Measurements from ENCODE around the gene IGSF22. TPM values are rescaled to one million over a fixed set of nuclear protein-coding genes. Genes with fewer than 3 reads are reported as not detected.

The IGSF22 gene
- polyA plus RNA-seq, 6 donors from 2014 or later, result 1.8 to 3.9 (median 2.9) TPM

DNA sequence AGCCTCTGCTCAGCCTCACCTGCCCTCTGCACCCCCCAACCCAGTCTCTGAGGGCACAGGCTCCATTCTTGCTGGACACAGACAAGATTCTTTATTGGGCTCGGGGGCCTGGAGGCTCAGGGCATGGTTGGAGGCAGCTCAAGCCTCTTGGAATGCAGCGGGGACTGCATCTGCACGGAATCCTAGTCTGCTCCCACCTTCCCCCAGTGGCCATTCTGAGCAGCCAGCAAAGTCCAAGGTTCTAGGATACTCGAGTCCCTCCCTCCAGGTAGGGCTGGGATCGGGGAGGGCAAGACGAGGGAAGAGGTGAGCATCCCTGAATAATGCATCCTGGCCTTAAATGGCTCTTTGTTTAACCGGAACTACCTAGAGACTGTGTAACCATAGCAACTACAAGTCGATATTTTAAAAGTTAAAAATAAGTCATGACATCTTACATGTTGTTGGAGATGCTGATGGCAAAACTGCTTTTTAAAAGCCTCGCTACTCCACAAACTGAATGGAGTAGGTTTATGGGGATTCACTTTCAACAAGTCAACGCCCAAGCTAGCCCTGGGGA is 10.7 kb upstream of the IGSF22 start:
- Mint-ChIP-seq H3K9me3 (no peaks in the 10 kb centered on the region), H3K4me3 (no peak overlapping the region), H3K36me3 (no peaks in the 10 kb centered on the region), H3K27ac (no peak overlapping the region), H3K4me1 (peaks cover 5 to 6% (median 5%) of the 10 kb centered on the region in 3 donors), H3K27me3 (peaks cover 8 to 31% (median 28%) of the 10 kb centered on the region in 3 donors)
- ATAC-seq (ENCODE audit: low read depth in 2 of 2) (no peak), DNase-seq (no peak)

GRCh38 chr11:18733202-18733601 is 7.2 kb upstream of the IGSF22 start:
- peaks cover 14 to 18% (median 17%) of the 10 kb centered on the region in 3 donors for H3K4me1 Mint-ChIP-seq
- H3K36me3 Mint-ChIP-seq, result no peaks in the 10 kb centered on the region
- no peak overlapping the region for H3K27ac Mint-ChIP-seq
- ATAC-seq (ENCODE audit: low read depth in 2 of 2), result no peak
- H3K27me3 Mint-ChIP-seq, result peaks cover 8 to 19% (median 15%) of the 10 kb centered on the region in 3 donors
- H3K9me3 Mint-ChIP-seq, result no peaks in the 10 kb centered on the region
- DNase-seq, result no peak
- no peak overlapping the region for H3K4me3 Mint-ChIP-seq

GRCh38 chr11:18731949-18732821 is 6.2 kb upstream of the IGSF22 start:
- peak overlapping the region in 5 of 8 donors; percentile 5 to 74 (median 57) for H3K4me3 Mint-ChIP-seq
- ATAC-seq (ENCODE audit: low read depth in 2 of 2) (peak; percentile 75 to 77), DNase-seq (peak; percentile 60)
- H3K9me3 Mint-ChIP-seq, result no peaks in the 10 kb centered on the region
- H3K4me1 Mint-ChIP-seq, result peaks cover 22 to 26% (median 24%) of the 10 kb centered on the region in 3 donors
- peak overlapping the region in 4 of 6 donors; percentile 12 to 94 (median 48) for H3K27ac Mint-ChIP-seq
- H3K27me3 Mint-ChIP-seq, result peaks cover 13 to 20% (median 19%) of the 10 kb centered on the region in 3 donors
- no peaks in the 10 kb centered on the region for H3K36me3 Mint-ChIP-seq

GRCh38 chr11:18731441-18731840 is 5.5 kb upstream of the IGSF22 start:
- Mint-ChIP-seq H3K27ac (peak overlapping the region in 5 of 6 donors; percentile 20 to 94 (median 51)), H3K36me3 (no peaks in the 10 kb centered on the region), H3K9me3 (no peaks in the 10 kb centered on the region), H3K4me1 (peaks cover 22 to 26% (median 24%) of the 10 kb centered on the region in 3 donors), H3K4me3 (peak overlapping the region in 5 of 8 donors; percentile 16 to 74 (median 30)), H3K27me3 (peaks cover 13 to 20% (median 17%) of the 10 kb centered on the region in 3 donors)
- peak; percentile 46 to 69 for ATAC-seq (ENCODE audit: low read depth in 2 of 2)
- DNase-seq, result peak; percentile 18

GRCh38 chr11:18730020-18730419 is 4.0 kb upstream of the IGSF22 start:
- peak overlapping the region in 1 of 8 donors; percentile 65 for H3K4me3 Mint-ChIP-seq
- H3K27ac Mint-ChIP-seq, result no peak overlapping the region
- DNase-seq, result no peak
- peaks cover 22 to 26% (median 24%) of the 10 kb centered on the region in 3 donors for H3K4me1 Mint-ChIP-seq
- peaks cover 6 to 12% (median 7%) of the 10 kb centered on the region in 3 donors for H3K27me3 Mint-ChIP-seq
- H3K36me3 Mint-ChIP-seq, result no peaks in the 10 kb centered on the region
- H3K9me3 Mint-ChIP-seq, result no peaks in the 10 kb centered on the region
- ATAC-seq (ENCODE audit: low read depth in 2 of 2), result no peak

GRCh38 chr11:18729426-18729825 is 3.4 kb upstream of the IGSF22 start:
- no peak for DNase-seq
- no peak overlapping the region for H3K27ac Mint-ChIP-seq
- H3K4me3 Mint-ChIP-seq, result no peak overlapping the region
- H3K4me1 Mint-ChIP-seq, result peaks cover 22 to 26% (median 24%) of the 10 kb centered on the region in 3 donors
- H3K36me3 Mint-ChIP-seq, result no peaks in the 10 kb centered on the region
- no peak for ATAC-seq (ENCODE audit: low read depth in 2 of 2)
- H3K27me3 Mint-ChIP-seq, result peaks cover 0 to 8% (median 5%) of the 10 kb centered on the region in 3 donors
- no peaks in the 10 kb centered on the region for H3K9me3 Mint-ChIP-seq

DNA sequence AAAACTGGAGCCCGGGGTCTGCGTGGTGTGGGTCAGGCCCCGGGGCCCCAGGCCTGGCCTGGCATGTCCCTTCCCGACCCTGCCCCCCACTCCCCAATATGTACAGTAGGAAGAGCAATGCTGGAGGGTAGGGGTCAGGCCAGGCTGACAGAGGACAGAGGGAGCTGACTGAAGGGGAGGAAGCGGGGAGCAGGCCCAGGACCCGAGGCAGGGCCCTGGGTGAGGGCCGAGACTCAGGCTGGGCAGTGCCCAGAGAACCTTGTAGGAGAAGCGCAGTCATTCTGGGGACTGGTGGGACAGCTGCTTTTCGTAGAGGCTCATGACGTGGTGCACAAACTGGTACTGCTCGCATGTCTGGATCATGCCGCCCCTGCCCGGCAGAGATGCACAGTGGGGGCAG is 2.7 kb upstream of the IGSF22 start:
- Mint-ChIP-seq H3K36me3 (no peaks in the 10 kb centered on the region), H3K4me3 (no peak overlapping the region)

GRCh38 chr11:18727479-18728236 is 1.7 kb upstream of the IGSF22 start:
- DNase-seq (peak; percentile 33), ATAC-seq (ENCODE audit: low read depth in 2 of 2) (peak; percentile 54 to 69)
- Mint-ChIP-seq H3K27me3 (peaks cover 0 to 8% (median 5%) of the 10 kb centered on the region in 3 donors), H3K36me3 (no peaks in the 10 kb centered on the region), H3K4me1 (peaks cover 22 to 26% (median 24%) of the 10 kb centered on the region in 3 donors), H3K4me3 (peak overlapping the region in 1 of 8 donors; percentile 27), H3K9me3 (no peaks in the 10 kb centered on the region), H3K27ac (peak overlapping the region in 1 of 6 donors; percentile 46)

More for the DNA sequence above, 2.7 kb upstream of the IGSF22 start:
- peak overlapping the region in 1 of 6 donors; percentile 16 for H3K27ac Mint-ChIP-seq
- peaks cover 0 to 8% (median 5%) of the 10 kb centered on the region in 3 donors for H3K27me3 Mint-ChIP-seq
- DNase-seq (no peak), ATAC-seq (ENCODE audit: low read depth in 2 of 2) (no peak)
- H3K4me1 Mint-ChIP-seq, result peaks cover 22 to 26% (median 24%) of the 10 kb centered on the region in 3 donors
- H3K9me3 Mint-ChIP-seq, result no peaks in the 10 kb centered on the region

GRCh38 chr11:18723991-18724390 is 2.0 kb downstream of the IGSF22 start:
- Mint-ChIP-seq H3K27ac (peak overlapping the region in 1 of 6 donors; percentile 5), H3K4me1 (peaks cover 23 to 24% (median 24%) of the 10 kb centered on the region in 3 donors), H3K36me3 (no peaks in the 10 kb centered on the region), H3K27me3 (peaks cover 0 to 8% (median 5%) of the 10 kb centered on the region in 3 donors), H3K9me3 (no peaks in the 10 kb centered on the region), H3K4me3 (no peak overlapping the region)
- DNase-seq (no peak), ATAC-seq (ENCODE audit: low read depth in 2 of 2) (no peak)

DNA sequence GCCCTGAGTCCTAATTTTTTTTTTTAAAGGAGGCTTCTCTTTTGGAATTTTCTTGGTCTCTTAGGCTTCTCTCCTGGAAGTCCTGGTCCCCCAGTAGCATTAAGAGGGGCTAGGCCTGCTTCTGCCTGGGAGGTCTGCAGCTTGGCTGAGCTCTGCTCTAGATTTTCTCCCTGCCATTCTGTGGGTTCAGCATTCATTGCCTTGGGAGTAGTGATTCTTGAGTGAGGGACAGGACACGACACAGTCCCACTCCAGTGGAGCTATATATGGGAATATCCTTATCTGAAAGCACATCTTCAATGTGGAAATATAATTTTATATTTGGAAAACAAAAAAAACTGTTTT is 3.7 kb downstream of the IGSF22 start:
- DNase-seq, result no peak
- Mint-ChIP-seq H3K4me3 (peak overlapping the region; percentile 77 to 99 (median 94)), H3K9me3 (peaks cover 0 to 1% (median 0%) of the 10 kb centered on the region in 7 donors), H3K4me1 (peaks cover 13 to 14% (median 13%) of the 10 kb centered on the region in 3 donors), H3K27ac (no peak overlapping the region), H3K27me3 (peaks cover 0 to 9% (median 0%) of the 10 kb centered on the region in 3 donors), H3K36me3 (no peaks in the 10 kb centered on the region)
- ATAC-seq (ENCODE audit: low read depth in 2 of 2), result no peak

DNA sequence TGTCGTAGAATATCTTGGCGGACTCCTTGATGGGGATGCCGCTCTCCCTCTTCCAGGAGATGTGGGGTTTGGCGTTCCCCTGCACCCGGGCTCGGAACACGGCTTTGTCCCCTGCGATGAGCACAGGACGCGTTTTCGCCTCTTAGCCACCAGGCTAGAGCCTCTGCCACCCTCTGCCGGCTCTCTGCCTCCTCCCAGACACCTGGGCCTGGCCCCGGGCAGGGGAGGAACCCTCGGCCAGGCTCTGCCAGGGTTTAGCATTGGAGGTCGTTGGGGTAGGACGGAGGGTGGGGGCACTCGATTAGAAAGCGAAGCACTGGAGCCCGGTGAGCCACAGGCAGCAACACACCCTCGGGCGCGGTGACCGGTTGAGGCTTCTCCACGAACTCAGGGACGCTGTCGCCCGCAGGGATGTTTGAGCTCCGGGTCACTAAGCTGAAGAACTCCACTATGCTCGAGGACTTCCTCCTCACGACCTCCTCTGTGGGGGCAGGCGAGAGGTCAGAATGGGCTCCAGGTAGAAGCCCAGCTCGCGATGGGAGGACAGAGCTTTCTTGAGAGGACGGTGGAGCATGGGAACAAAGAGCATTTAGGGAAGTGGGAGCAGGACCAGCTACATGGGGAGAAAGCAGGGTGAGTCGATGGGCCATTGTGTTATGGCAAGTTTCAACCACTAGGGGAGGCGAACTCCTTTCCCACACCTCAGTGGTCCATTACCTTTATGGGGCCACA is 4.3 kb downstream of the IGSF22 start:
- H3K4me3 Mint-ChIP-seq, result peak overlapping the region; percentile 77 to 99 (median 94)
- DNase-seq, result peak; percentile 45
- peaks cover 13 to 14% (median 13%) of the 10 kb centered on the region in 3 donors for H3K4me1 Mint-ChIP-seq
- H3K36me3 Mint-ChIP-seq, result no peaks in the 10 kb centered on the region
- peaks cover 3 to 8% (median 4%) of the 10 kb centered on the region in 3 donors for H3K27me3 Mint-ChIP-seq
- H3K27ac Mint-ChIP-seq, result peak overlapping the region in 5 of 6 donors; percentile 44 to 78 (median 60)
- H3K9me3 Mint-ChIP-seq, result peaks cover 0 to 1% (median 0%) of the 10 kb centered on the region in 7 donors
- peak; percentile 71 to 77 for ATAC-seq (ENCODE audit: low read depth in 2 of 2)

DNA sequence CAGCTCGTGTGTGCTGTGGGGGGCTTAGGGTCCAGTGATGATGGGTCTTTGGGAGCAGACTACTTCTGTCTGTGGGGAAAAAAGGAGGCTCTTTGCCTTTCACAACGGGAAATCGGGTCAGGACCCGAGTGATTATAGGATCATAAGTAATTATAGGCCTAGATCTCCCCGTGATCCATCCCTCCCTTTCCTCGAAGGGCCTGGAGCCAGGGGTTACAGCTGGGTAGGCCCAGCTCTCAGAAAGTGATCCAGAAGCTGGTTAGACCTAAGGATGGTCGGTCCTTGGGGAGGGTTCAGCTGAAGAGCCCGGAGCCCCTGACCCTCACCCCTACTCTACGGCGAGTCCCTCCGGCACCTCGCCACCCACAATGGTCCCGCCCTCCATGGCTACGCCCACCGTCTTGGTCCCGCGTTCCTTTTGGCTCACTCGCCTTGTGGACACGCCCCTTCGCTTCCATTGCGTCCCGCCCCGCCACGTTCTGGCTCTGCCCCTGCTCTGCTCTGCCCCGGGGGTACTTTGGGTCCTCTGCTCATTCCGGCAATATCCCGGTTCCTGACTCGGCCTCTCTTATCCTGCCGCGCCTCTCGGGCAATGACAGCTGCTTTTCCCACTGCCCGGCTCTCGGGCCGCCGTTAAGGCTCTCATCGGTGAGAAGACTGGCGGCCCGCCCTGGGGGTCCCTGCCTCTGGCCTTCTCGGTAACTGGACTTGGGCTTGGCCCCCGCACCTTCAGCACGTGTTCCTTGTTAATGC is 5.0 kb downstream of the IGSF22 start:
- DNase-seq, result peak; percentile 67
- H3K4me1 Mint-ChIP-seq, result peaks cover 13 to 14% (median 13%) of the 10 kb centered on the region in 3 donors
- peak overlapping the region in 3 of 6 donors; percentile 51 to 90 (median 72) for H3K27ac Mint-ChIP-seq
- no peaks in the 10 kb centered on the region for H3K36me3 Mint-ChIP-seq
- H3K4me3 Mint-ChIP-seq, result peak overlapping the region; percentile 77 to 99 (median 94)
- ATAC-seq (ENCODE audit: low read depth in 2 of 2), result peak; percentile 86 to 88
- H3K9me3 Mint-ChIP-seq, result peaks cover 0 to 1% (median 0%) of the 10 kb centered on the region in 7 donors
- H3K27me3 Mint-ChIP-seq, result peaks cover 4 to 8% (median 4%) of the 10 kb centered on the region in 3 donors

All from naive B cell (primary cell).